HG03571 (cell line): ENCODE data around the gene VPS37B.
"Not testable (repeated sequence)": the region's sequence is repeated elsewhere in the genome, so short reads cannot be mapped to it uniquely, and the experiment has no call there.

Experiments used
- ATAC-seq: cut with Tn5 transposase; IDR thresholded peaks from one replicate; pipeline ENCODE4 v1.9.1; 2021; ENCODE audit not compliant: unreplicated experiment

Gene VPS37B, protein sequence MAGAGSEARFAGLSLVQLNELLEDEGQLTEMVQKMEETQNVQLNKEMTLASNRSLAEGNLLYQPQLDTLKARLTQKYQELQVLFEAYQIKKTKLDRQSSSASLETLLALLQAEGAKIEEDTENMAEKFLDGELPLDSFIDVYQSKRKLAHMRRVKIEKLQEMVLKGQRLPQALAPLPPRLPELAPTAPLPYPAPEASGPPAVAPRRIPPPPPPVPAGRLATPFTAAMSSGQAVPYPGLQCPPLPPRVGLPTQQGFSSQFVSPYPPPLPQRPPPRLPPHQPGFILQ

DNA sequence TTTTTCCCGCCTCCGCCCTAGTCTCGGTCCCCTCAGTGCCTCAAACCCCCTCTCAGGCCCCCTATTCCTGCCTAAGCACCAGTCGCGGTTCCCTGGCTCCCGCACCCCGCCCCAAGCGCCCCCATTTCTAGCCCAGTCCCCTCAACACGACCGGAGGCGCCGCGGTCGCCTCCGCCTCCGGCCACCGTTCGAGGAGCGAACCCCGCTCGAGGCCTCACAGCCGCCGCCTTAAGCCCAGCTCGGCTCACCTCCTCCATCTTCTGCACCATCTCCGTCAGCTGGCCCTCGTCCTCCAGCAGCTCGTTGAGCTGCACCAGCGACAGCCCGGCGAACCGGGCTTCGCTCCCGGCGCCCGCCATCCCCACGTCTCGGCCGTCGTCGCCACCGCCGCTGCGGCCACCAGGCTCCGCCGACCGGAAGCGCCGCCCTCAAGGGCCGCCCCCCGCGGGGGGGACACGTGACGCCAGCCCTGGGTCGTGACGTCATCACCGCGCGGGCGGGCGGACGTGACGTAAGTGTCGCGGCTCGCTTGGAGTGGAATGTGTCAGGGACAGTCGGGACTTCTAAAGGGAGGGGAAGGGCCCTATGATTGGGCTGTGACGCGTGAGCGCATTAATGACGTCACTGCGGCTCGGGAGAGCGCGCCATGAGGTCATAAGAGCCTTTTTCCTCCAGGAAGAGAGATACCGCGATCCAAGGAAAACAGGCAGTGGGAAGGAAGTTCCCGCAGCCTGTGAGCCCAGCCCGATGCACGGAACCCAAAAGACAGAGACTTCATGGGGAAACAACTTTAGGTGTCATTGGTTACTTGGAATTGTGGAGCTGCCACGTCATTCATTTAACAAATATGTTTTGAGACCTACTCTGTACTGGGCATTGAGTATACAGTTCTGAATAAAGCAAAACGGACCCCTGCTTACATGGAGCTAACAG lies at the start of gene VPS37B:
Gene VPS37B (minus strand): TSS at position 421 of the 933 bp plus-strand sequence. CDS start 62 bp downstream, at position 359.
- peak; percentile 41 for ATAC-seq

DNA sequence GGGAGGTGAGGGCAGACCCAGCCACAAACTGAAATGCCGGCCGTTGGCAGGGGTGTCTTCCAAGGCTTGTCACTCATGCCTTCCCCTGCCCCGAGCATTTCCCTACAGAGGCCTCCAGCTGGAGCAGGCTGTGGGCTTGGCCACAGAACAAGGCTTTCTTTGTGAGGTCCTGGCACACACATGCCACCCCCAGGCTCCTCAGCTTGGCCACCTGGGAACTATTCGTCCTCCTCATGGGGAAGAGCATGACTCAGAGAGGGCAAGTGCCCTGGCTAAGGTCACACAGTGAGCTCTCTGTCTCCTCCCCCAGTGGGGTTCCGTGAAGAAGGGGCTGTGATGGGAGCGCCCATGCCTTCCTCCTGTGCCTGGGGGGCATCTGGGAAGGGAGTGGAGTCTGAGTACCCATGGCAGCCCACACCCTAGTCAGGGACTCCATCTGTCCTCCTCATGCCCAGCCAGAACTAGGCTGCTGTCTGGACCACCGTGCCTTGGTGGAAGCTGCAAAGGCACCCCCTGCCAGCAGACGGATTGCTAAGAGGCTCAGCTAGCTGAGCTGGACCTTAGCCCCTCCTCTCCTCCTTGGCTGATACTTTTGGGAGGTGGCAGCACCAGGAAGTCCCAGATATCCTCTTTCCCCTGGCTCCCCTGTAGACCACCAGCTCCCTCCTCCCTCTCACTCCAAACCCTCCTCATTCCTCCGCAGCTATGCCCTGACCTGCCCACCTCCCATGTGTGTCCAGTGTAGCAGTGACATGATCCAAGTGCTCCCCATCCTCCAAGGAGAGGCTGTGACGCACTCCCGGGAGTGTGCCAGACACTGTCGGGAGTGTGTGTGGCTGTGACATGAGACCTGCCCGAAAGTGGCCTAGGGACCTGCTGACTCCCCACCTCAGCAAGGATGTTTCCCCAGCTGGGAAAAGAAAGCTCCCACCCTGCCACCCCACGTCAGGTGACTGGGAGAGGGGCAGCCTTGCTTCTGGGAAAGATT lies 49.0 kb upstream of the VPS37B start:
- no peak for ATAC-seq

DNA sequence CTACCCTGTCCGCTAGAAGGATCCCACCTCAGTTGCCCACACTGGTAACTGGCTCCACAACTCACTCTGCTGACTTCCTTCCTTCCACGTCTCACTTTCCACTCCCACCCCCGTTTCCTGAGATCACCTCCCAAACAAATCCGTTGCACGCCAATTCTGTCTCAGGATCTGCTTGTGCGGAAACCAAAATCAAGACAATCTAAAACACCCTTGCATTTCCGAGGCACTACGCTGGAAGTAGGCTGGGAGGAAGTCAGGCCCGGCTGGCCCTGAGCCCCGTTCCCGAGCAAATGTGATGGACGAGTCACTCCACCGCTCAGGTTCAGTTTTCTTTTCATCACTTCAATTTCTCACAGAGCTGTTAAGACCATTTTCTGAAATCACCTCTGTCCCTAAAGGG lies 47.3 kb upstream of the VPS37B start:
- no peak for ATAC-seq

GRCh38 chr12:122942637-122943036 lies 46.7 kb upstream of the VPS37B start:
- no peak for ATAC-seq

DNA sequence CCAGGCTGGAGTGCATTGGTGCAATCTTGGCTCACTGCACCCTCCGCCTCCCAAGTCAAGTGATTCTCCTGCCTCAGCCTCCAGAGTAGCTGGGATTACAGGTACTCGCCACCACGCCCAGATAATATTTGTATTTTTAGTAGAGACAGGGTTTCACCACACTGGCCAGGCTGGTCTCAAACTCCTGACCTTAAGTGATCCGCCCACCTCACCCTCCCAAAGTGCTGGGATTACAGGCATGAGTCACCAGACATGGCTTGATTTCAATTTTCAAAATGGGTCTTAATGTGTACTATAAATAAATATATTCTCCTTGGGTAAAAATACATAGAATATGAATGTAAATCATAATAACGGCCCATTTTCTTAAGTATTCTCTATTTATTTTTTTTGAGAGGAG lies 45.4 kb upstream of the VPS37B start:
- not testable (repeated sequence) for ATAC-seq

DNA sequence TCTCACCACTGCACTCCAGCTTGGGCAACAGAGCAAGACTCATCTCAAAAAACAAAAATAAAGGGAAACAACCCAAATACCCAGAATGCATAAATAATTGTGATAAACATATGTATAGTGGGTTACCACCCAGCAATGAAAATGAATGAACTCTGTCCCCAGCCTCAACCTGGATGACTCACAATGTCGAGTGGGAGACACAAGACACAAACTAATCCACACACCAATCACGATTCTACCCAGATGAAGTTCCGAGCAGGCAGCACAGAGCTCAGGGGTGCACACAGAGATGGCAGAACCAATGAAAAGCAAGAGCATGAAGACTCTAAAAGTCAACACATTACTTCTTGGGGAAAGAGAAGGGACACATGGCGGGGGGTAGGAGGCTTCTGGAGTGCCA lies 43.2 kb upstream of the VPS37B start:
- no peak for ATAC-seq

DNA sequence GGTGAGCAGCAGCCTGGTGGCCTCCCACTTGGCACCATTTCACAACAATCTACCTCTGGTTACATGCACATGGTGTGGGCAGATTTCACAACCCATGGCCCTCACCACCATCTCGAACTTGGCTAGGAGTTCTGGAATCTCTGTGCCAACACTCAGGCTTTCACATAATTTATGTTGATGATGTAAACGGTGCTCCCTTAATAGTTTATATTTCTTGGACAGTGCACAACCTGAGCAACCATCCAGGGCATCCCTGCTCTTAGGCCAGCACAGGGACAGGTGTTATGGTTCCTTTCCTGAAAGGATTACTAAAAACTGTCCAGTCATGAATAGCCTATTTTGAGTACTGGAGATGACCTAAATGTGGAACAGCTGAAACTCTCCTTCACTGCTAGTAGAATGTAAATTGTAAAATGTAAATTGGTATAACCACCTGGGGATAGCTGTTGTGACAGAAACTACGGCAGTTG lies 41.7 kb upstream of the VPS37B start:
- ATAC-seq, result no peak

DNA sequence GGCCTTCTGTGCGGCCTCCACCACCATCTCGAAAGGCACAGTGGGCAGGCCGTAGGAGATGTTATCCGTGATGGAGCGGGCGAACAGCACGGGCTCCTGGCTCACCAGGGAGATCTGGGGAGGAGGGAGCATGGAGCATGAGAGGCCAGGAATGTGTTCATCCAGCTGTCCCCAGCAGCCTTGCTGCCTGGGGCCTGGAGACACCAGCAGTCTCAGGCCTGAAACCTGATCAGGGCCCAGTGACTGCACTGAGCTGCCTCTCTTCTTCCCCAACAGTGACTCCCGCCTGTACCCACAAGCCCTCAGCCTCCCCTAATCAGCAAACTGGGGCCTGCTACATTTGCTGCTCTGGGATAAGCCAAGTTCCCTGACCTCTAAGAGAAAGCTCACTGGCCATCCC lies 39.4 kb upstream of the VPS37B start:
- no peak for ATAC-seq

- ATAC-seq, result no peak
Observed at GRCh38 chr12:122934722-122935121, 38.8 kb upstream of the VPS37B start.

GRCh38 chr12:122932207-122932606 lies 36.3 kb upstream of the VPS37B start:
- ATAC-seq, result no peak

GRCh38 chr12:122929812-122930211 lies 33.9 kb upstream of the VPS37B start:
- ATAC-seq, result no peak

DNA sequence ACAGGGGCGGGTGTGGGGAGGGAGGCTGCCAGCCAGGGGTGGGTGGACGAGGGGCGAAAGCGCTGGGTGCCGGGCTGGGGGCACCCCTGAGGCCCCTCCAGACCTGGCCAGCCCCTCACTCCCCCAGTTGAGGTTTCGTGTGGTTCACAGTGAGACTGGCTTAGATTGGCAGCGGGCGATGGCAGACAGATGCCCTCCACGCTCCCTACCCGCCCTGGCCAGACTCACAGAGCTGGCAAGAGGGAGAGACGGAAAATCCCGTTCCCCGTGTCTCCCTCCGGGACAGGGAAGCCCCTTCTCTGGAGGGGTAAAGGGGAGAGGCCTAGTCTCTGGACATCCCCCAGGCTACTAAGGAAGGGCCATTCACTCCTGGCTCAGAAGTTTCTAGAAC lies 33.2 kb upstream of the VPS37B start:
- ATAC-seq, result no peak

DNA sequence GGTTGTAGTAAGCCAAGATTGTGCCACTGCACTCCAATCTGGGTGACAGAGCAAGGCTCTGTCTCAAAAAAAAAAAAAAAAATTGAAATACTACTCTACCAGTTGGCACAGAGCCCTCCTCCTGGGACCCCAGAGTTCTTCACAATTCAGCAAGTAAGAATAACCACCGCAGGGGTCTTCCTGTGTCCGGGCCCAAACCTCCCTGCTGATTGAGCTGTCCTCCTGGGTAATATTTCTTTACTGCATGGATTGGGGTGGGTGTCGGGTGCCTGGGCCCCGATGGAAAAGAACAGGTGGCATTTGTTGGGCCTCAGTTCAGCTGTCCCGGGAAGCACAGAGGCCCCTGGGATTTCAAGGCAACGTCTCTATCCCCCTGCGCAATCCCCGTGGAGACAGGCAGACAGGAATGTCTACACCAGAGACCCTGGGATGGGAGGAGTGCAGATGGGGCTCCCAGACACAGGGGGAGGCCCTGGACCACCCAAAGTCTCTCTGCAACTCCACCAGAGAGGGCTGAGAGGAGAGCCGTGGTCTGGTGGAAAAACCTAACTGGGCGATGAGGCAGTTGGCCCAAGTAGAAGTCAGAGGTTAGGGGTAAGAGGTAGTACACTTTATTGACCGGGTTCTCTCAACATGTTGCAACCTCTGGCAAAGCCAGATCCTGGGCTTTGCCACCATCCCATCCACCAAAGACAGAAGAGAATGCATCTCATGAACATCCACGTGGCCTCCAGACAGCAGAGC lies 32.7 kb upstream of the VPS37B start:
- no peak for ATAC-seq

DNA sequence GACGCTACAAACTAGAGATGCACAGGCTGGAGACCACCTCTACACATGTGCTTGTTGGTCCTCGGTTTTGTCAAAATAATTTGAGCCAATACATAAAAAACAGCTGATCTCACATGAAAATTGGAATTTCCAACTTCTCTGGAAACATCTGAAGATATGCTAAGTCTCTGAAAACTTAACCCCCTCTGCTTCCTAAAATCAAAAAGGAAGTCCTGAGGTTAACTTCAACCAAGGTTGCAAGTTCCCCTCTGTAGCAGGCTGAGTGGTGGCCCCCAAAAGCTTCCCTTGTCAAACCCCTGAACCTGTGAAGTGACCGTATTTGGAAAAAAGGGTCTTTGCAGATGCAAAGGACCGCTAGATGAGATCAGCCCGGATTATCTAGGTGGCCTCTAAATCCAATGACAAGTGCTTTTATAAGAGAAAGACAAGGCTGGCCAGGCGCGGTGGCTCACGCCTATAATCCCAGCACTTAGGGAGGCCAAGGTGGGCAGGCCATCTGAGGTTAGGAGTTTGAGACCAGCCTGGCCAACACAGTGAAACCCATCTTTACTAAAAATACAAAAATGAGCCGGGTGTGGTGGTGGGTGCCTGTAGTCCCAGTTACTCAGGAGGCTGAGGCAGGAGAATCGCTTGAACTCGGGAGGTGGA lies 32.0 kb upstream of the VPS37B start:
- no peak for ATAC-seq

DNA sequence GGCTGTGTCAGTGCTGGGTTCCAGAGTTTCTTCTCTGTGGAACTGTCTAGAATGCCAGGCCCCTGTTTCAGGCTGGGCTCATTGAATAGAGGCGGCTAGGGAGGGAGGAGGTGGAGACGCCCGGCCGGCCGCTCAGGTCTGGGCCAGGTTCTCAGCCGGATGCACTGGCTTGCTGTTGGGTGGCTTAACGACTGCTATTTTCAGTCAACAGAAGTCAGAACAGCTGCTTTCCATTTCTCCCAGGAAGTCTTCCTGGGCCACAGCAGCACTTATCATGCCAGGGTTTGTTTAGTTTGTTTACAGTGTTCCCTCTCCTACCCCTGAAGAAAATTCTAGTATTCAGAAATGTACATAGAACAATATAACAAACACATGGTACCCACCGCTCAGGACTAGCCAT lies 26.0 kb upstream of the VPS37B start:
- no peak for ATAC-seq

- ATAC-seq, result no peak
Observed at GRCh38 chr12:122920687-122921086, 24.8 kb upstream of the VPS37B start.

DNA sequence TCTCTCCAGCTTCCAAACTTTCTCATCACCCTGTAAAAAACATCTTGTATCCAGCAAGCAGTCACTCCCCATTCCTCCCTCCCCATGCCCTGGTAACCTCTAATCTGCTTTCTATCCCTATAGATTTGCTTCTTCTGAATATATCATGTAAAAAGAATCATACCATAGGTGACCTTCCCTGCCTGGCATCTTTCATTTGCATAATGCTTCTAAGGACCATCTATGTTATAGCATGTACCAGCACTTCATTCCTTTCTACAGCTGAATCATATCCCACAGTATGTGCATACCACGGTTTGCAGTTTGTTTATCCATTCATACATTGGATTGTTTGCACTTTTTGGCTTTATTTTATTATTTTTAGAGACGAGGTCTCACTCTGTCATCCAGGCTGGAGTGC lies 22.9 kb upstream of the VPS37B start:
- no peak for ATAC-seq

DNA sequence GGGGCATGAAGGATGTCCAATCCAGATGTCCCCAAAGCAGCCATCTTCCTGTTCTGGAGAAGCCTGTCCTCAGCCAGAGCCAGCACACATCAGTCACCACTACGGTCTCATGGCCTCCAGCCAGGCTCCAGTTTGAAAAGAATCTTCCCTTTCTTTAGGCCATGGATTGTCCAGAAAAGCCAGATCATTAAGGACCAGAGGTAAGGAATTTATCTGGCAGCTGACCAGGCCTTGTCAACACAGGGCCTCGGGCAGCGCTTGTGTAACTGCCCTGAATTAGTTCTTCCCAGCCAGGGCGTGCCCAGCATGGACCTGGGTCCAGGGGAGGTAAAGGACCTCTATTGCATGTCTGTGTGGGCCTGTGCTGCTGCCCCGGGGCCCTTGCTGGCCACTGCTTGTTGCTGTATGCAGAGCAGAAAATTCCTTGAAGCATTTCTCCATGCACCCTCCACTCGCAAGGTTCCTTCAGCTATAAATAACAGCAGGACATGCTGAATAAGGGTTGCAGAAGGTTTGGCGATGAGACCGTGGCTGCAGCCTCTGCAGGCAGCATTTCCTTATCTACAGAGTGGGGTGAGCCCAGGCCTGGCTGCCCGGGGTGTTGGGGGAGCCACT lies 21.7 kb upstream of the VPS37B start:
- no peak for ATAC-seq
